LNCAP (cell line): Measurements from ENCODE around the gene CAMSAP1.

Experiments used
- TF ChIP-seq, protein P1 (sequence below): fragments of 450-650 bp; IDR thresholded peaks from 2 replicates; pipeline ENCODE4 v1.5.1; 2017; ENCODE audit warnings: mild to moderate bottlenecking

The CAMSAP1 gene

GRCh38 chr9:135889564-135890189 is 17.7 kb downstream of the CAMSAP1 start:
- TF ChIP-seq, protein P1, sequence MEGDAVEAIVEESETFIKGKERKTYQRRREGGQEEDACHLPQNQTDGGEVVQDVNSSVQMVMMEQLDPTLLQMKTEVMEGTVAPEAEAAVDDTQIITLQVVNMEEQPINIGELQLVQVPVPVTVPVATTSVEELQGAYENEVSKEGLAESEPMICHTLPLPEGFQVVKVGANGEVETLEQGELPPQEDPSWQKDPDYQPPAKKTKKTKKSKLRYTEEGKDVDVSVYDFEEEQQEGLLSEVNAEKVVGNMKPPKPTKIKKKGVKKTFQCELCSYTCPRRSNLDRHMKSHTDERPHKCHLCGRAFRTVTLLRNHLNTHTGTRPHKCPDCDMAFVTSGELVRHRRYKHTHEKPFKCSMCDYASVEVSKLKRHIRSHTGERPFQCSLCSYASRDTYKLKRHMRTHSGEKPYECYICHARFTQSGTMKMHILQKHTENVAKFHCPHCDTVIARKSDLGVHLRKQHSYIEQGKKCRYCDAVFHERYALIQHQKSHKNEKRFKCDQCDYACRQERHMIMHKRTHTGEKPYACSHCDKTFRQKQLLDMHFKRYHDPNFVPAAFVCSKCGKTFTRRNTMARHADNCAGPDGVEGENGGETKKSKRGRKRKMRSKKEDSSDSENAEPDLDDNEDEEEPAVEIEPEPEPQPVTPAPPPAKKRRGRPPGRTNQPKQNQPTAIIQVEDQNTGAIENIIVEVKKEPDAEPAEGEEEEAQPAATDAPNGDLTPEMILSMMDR: no peak

GRCh38 chr9:135888766-135889394 is 18.5 kb downstream of the CAMSAP1 start:
- TF ChIP-seq, protein P1: no peak

DNA sequence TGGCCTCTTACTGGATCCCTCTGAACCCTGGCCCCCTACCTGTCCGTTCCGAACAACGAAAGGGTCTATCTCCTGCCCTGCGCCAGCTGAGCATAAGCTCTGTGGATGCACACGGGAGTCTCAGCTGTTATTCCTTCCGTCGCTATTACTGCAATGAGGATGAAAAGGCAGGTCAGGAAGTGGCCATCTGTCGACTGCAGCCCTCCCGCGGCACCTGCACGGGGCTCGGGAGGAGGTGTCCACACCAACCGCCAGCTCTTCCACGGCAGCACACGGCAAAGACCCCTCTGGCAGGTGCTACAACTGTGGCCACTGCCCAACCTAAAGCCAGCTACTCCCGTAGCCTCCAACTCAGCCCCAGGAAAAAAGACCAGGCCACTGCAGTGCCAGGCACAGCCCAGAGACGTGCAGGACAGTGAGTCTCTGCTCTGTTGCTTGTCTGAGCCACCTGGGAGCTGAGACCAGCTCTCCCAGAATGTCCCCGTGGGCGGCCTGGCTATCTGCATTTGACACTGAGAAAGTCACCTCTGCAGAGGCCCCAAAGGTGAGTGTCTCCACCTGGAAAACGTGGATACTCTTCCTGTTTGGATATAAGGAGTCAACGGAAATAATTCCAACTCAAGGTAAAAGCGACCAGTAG is 19.1 kb downstream of the CAMSAP1 start:
- TF ChIP-seq, protein P1: no peak

DNA sequence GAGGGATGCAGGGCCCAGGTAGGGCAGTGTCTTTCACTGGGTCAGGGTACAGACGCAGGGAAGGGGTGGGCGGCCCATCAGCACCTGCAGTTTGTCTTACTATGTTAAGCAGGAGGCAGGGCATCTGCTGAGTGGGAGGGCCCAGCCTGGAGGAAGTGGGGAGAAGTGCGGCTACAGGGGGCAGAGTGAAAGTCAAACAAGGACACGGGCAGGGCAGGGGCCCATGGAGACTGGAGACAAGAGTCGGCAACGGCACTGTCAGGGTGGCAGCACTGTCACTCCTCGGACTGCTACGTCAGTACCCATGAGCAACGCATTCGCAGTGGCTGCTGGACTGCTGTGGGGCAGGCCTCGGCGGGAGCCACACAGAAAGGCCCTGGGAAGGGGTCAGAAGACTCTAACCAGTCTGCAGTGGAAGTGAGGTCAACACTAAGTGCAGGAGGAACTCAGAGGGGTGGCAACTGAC is 19.7 kb downstream of the CAMSAP1 start:
- TF ChIP-seq, protein P1: no peak

- TF ChIP-seq, protein P1: no peak
These were observed 20.3 kb downstream of the CAMSAP1 start for GRCh38 chr9:135887021-135887507.

GRCh38 chr9:135886147-135886981 is 21.0 kb downstream of the CAMSAP1 start:
- TF ChIP-seq, protein P1: no peak
